Ishikawa (cell line): Measurements from ENCODE around the gene MINK1.

Source experiments
- CEBPB ChIP-seq: IDR thresholded peaks from 2 replicates; pipeline ENCODE4 v1.6.1; 2012
- CREB1 ChIP-seq: IDR thresholded peaks from 2 replicates; pipeline ENCODE4 v1.6.1; 2012; ENCODE audit warnings: low read depth
- EGR1 ChIP-seq: IDR thresholded peaks from 2 replicates; pipeline ENCODE4 v1.6.1; 2012
- EP300 ChIP-seq: IDR thresholded peaks from 2 replicates; pipeline ENCODE4 v1.6.1; 2012; ENCODE audit warnings: borderline replicate concordance
- FOXM1 ChIP-seq: IDR thresholded peaks from 2 replicates; pipeline ENCODE4 v1.6.1; 2012; ENCODE audit warnings: low read depth, borderline replicate concordance
- MAX ChIP-seq: IDR thresholded peaks from 2 replicates; pipeline ENCODE4 v1.6.1; 2012
- NFIC ChIP-seq: IDR thresholded peaks from 2 replicates; pipeline ENCODE4 v1.6.1; 2012
- RAD21 ChIP-seq: IDR thresholded peaks from 2 replicates; pipeline ENCODE4 v1.6.1; 2012; ENCODE audit warnings: low read depth
- REST ChIP-seq: IDR thresholded peaks from 2 replicates; pipeline ENCODE4 v1.6.1; 2012; ENCODE audit warnings: low read depth, mild to moderate bottlenecking
- TAF1 ChIP-seq: IDR thresholded peaks from 2 replicates; pipeline ENCODE4 v1.6.1; 2012; ENCODE audit warnings: low read depth, mild to moderate bottlenecking
- TCF12 ChIP-seq: IDR thresholded peaks from 2 replicates; pipeline ENCODE4 v1.6.1; 2012; ENCODE audit warnings: low read depth
- TEAD4 ChIP-seq: IDR thresholded peaks from 2 replicates; pipeline ENCODE4 v1.6.1; 2012
- USF1 ChIP-seq: IDR thresholded peaks from 2 replicates; pipeline ENCODE4 v1.6.1; 2012
- YY1 ChIP-seq: IDR thresholded peaks from 2 replicates; pipeline ENCODE4 v1.6.1; 2012; ENCODE audit warnings: low read depth
- ZBTB7A ChIP-seq: IDR thresholded peaks from 2 replicates; pipeline ENCODE4 v1.6.1; 2012; ENCODE audit warnings: low read depth

MINK1 gene

GRCh38 chr17:4818276-4818675 is 14.9 kb upstream of the MINK1 start:
- TF ChIP-seq USF1 (no peak), TCF12 (no peak), TAF1 (no peak), REST (no peak), TEAD4 (no peak)

- TF ChIP-seq CEBPB (no peak), TCF12 (no peak)
Measured at GRCh38 chr17:4822835-4823234, 10.3 kb upstream of the MINK1 start.

- TF ChIP-seq TAF1 (no peak), TEAD4 (no peak), FOXM1 (no peak), EP300 (no peak), YY1 (no peak), TCF12 (no peak), CREB1 (no peak), EGR1 (no peak), ZBTB7A (no peak), USF1 (no peak), CEBPB (no peak), NFIC (no peak)
Measured at GRCh38 chr17:4823373-4824089, 9.6 kb upstream of the MINK1 start.

- TF ChIP-seq USF1 = no peak
- TF ChIP-seq ZBTB7A = no peak
- no peak for TF ChIP-seq CEBPB
- no peak for TF ChIP-seq FOXM1
Measured at GRCh38 chr17:4827399-4827798, 5.7 kb upstream of the MINK1 start.

GRCh38 chr17:4832829-4833177 is 337 bp upstream of the MINK1 start:
- TF ChIP-seq MAX = peak; percentile 66; the same call in 1 of the 2 replicates

- TF ChIP-seq ZBTB7A (no peak), EGR1 (no peak), NFIC (no peak), TEAD4 (no peak), MAX (no peak), CEBPB (no peak), YY1 (no peak), TAF1 (no peak), CREB1 (no peak), EP300 (no peak), USF1 (no peak), REST (no peak), RAD21 (no peak), FOXM1 (no peak), TCF12 (no peak)
Measured at GRCh38 chr17:4833941-4834680, 971 bp downstream of the MINK1 start.
